ENCODE results near the gene PLTP. TPM values are rescaled to one million over a fixed set of nuclear protein-coding genes. Genes with fewer than 3 reads are reported as not detected.

Gene PLTP
- total RNA-seq, 1 experiment from 2014 or later, result 62.5 TPM

GRCh38 chr20:45857882-45858216 lies 54.1 kb downstream of the PLTP start:
- peak overlapping the region; percentile 95 to 99 (median 96) for H3K27ac Mint-ChIP-seq
- Histone ChIP-seq H3K27me3 (ENCODE audit: insufficient read depth, low read length) (no peaks in the 10 kb centered on the region), H3K9me3 (ENCODE audit: control insufficient read depth, low read depth, low read length) (no peaks in the 10 kb centered on the region), H3K27ac (ENCODE audit: insufficient read length, low read depth, low read length) (no peak overlapping the region), H3K4me2 (ENCODE audit: insufficient read depth, insufficient read length, low read length) (peak overlapping the region; percentile 97), H2BK5ac (ENCODE audit: insufficient read length, low read length) (no peak overlapping the region), H3K23ac (ENCODE audit: insufficient read length, low read depth, low read length) (no peak overlapping the region), H3K14ac (ENCODE audit: insufficient read depth, low read length) (no peak overlapping the region), H3K4ac (ENCODE audit: low read depth, low read length) (no peak overlapping the region), H3K56ac (ENCODE audit: insufficient read length, low read depth, low read length) (no peak overlapping the region), H3T11ph (ENCODE audit: low read length) (no peak overlapping the region), H3K23me2 (ENCODE audit: insufficient read length, low read depth, low read length, poor library complexity, severe bottlenecking) (peaks cover 5% of the 10 kb centered on the region), H2AK5ac (ENCODE audit: insufficient read length, low read length) (no peak overlapping the region), H3K79me1 (ENCODE audit: insufficient read depth, low read depth, low read length, poor library complexity, severe bottlenecking) (no peaks in the 10 kb centered on the region), H4K8ac (replicated peaks; ENCODE audit: insufficient read length, low read depth, low read length) (no peak overlapping the region), H3K79me2 (ENCODE audit: insufficient read depth, low read length) (peaks cover 3% of the 10 kb centered on the region; the same call in 1 of the 2 replicates), H4K91ac (ENCODE audit: insufficient read length, low read depth, low read length) (no peak overlapping the region), H4K5ac (ENCODE audit: insufficient read length, low read depth, low read length) (no peak overlapping the region), H4K20me1 (ENCODE audit: control insufficient read depth, insufficient read depth, insufficient read length) (peaks cover 2% of the 10 kb centered on the region), H2BK15ac (ENCODE audit: low read depth, low read length) (no peak overlapping the region), H3K18ac (ENCODE audit: insufficient read length, low read depth, low read length) (no peak overlapping the region), H2BK12ac (ENCODE audit: insufficient read length, low read depth, low read length) (no peak overlapping the region), H2BK20ac (ENCODE audit: low read depth, low read length, poor library complexity, severe bottlenecking) (no peak overlapping the region), H2BK120ac (ENCODE audit: low read depth, low read length, poor library complexity, severe bottlenecking) (no peak overlapping the region), H2AFZ (ENCODE audit: low read length) (no peak overlapping the region), H3K4me1 (ENCODE audit: insufficient read depth, low read length) (peaks cover 14% of the 10 kb centered on the region; the same call in 1 of the 2 replicates), H3K9ac (ENCODE audit: extremely low read depth, insufficient read length, low read length) (no peak overlapping the region)
- WGBS (ENCODE audit: extremely low coverage, insufficient read length, low lambda C conversion rate), result no CpG with 5 or more reads among the region's 13 CpGs
- peak; percentile 89 for DNase-seq
- H3K4me1 Mint-ChIP-seq, result peaks cover 50 to 55% of the 10 kb centered on the region in 2 experiments
- no peaks in the 10 kb centered on the region for H3K27me3 Mint-ChIP-seq (ENCODE audit: low read depth)
- no peak for TF ChIP-seq CTCF (conservative IDR thresholded peaks at IDR 0.05)
- H3K36me3 Mint-ChIP-seq (ENCODE audit: insufficient read depth in 1 of 3, low read depth in 3 of 3), result peaks cover 5 to 8% (median 6%) of the 10 kb centered on the region in 3 experiments; a peak in 5 of 7 replicates
- H3K9me3 Mint-ChIP-seq, result no peaks in the 10 kb centered on the region
- H3K4me3 Mint-ChIP-seq, result peak overlapping the region; percentile 90 to 93
